ENCODE data around the gene CRB3.

DNA sequence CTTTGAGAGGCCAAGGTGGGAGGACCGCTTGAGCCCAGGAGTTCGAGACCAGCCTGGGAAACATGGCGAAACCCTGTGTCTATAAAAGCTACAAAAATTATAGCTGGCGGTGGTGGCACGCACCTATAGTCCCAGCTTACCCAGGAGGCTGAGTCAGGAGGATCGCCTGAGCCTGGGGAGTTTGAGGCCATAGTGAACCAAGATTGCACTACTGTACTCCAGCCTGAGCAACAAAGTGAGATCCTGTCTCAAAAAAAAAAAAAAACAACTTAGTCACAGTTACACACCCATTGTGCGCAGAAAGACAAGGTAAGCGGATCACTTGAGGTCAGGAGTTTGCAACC is 18.2 kb downstream of the CRB3 start:
- no peak for TF ChIP-seq RAD21 (IDR thresholded peaks at IDR 0.05; ENCODE audit: low read length)
- no peak for TF ChIP-seq RFX5 (IDR thresholded peaks at IDR 0.05; ENCODE audit: low read depth, low read length)
- TF ChIP-seq, protein P1, sequence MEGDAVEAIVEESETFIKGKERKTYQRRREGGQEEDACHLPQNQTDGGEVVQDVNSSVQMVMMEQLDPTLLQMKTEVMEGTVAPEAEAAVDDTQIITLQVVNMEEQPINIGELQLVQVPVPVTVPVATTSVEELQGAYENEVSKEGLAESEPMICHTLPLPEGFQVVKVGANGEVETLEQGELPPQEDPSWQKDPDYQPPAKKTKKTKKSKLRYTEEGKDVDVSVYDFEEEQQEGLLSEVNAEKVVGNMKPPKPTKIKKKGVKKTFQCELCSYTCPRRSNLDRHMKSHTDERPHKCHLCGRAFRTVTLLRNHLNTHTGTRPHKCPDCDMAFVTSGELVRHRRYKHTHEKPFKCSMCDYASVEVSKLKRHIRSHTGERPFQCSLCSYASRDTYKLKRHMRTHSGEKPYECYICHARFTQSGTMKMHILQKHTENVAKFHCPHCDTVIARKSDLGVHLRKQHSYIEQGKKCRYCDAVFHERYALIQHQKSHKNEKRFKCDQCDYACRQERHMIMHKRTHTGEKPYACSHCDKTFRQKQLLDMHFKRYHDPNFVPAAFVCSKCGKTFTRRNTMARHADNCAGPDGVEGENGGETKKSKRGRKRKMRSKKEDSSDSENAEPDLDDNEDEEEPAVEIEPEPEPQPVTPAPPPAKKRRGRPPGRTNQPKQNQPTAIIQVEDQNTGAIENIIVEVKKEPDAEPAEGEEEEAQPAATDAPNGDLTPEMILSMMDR (conservative IDR thresholded peaks at IDR 0.05; ENCODE audit: low read depth, low read length): no peak
- no peak for TF ChIP-seq POLR2A (IDR thresholded peaks at IDR 0.05; ENCODE audit: low read depth, low read length)
- no peak for TF ChIP-seq CEBPB (IDR thresholded peaks at IDR 0.05; ENCODE audit: low read depth, low read length)
- no peak for TF ChIP-seq MXI1 (IDR thresholded peaks at IDR 0.05; ENCODE audit: borderline replicate concordance, low read depth, low read length)
- TF ChIP-seq, protein P2, sequence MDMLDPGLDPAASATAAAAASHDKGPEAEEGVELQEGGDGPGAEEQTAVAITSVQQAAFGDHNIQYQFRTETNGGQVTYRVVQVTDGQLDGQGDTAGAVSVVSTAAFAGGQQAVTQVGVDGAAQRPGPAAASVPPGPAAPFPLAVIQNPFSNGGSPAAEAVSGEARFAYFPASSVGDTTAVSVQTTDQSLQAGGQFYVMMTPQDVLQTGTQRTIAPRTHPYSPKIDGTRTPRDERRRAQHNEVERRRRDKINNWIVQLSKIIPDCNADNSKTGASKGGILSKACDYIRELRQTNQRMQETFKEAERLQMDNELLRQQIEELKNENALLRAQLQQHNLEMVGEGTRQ (IDR thresholded peaks at IDR 0.05; ENCODE audit: low read depth, low read length): no peak
- no peak for TF ChIP-seq NFE2L2 (IDR thresholded peaks at IDR 0.05; ENCODE audit: low read depth, low read length)
- TF ChIP-seq FOS (IDR thresholded peaks at IDR 0.05; ENCODE audit: low read depth, low read length): no peak
